IMR-90 (cell line): ENCODE results near the gene CDH16. TPM values are rescaled to one million over a fixed set of nuclear protein-coding genes. Genes with fewer than 3 reads are reported as not detected.

Source experiments
- ATAC-seq: fragments of 200-7000 bp; cut with Tn5 transposase; 2 replicates; pipeline ENCODE4 v1.9.1; 2020; ENCODE audit warnings: low read depth, mild to moderate bottlenecking, moderate library complexity
- BruUV-seq: library from RNA; stranded (reverse); fragments of 400-500 nt; replicated peaks from 2 replicates; lab custom pipeline; 2021; lab: Mats Ljungman, UMichigan
- CTCF ChIA-PET: fragments of 300-600 bp; formaldehyde crosslinking; extraction: SDS; loops from one replicate; lab custom pipeline; 2021; ENCODE audit warnings: antibody characterized with exemption; lab: Yijun Ruan, JAX
- POLR2A ChIA-PET: fragments of 300-600 bp; sonication (Branson Sonifier 250); formaldehyde crosslinking; loops from one replicate; lab custom pipeline; 2022; ENCODE audit warnings: antibody characterized with exemption; ENCODE audit not compliant: unreplicated experiment; lab: Charles Lee
- DNase-seq: peaks from one replicate; pipeline ENCODE4 v3.0.0; 2013
- H2AFZ ChIP-seq: replicated peaks from 2 replicates; pipeline ENCODE3; 2013; ENCODE audit warnings: low read length, mild to moderate bottlenecking; ENCODE audit not compliant: poor library complexity
- H2AK5ac ChIP-seq: 2 replicates; pipeline ENCODE4 v1.6.1; 2013; ENCODE audit warnings: low read depth, low read length, inconsistent platforms
- H2AK9ac ChIP-seq: replicated peaks from 2 replicates; pipeline ENCODE3; 2013; ENCODE audit warnings: mild to moderate bottlenecking, low read depth, low read length, moderate library complexity; ENCODE audit not compliant: poor library complexity
- H2BK120ac ChIP-seq: 2 replicates; pipeline ENCODE4 v1.6.1; 2013; ENCODE audit warnings: low read depth, low read length, inconsistent platforms
- H2BK15ac ChIP-seq: 3 replicates; pipeline ENCODE4 v1.6.1; 2013; ENCODE audit warnings: low read depth, low read length, inconsistent platforms
- H2BK20ac ChIP-seq: 2 replicates; pipeline ENCODE4 v1.6.1; 2013; ENCODE audit warnings: low read depth, mild to moderate bottlenecking, inconsistent platforms, low read length, moderate library complexity
- H2BK5ac ChIP-seq: 2 replicates; pipeline ENCODE4 v1.6.1; 2013; ENCODE audit warnings: mild to moderate bottlenecking, low read depth, low read length, inconsistent platforms; ENCODE audit not compliant: poor library complexity, severe bottlenecking
- H3K14ac ChIP-seq: replicated peaks from 2 replicates; pipeline ENCODE4 v1.6.1; 2013; ENCODE audit warnings: low read depth, low read length, inconsistent platforms
- H3K18ac ChIP-seq: 2 replicates; pipeline ENCODE4 v1.6.1; 2013; ENCODE audit warnings: low read depth, low read length, control low read depth
- H3K23ac ChIP-seq: 2 replicates; pipeline ENCODE4 v1.6.1; 2013; ENCODE audit warnings: low read depth, low read length, inconsistent platforms
- H3K27ac ChIP-seq: 2 replicates; pipeline ENCODE4 v1.5.1; 2013; ENCODE audit warnings: mild to moderate bottlenecking, control low read depth, low read length; ENCODE audit not compliant: insufficient read depth
- H3K27me3 ChIP-seq: 2 replicates; pipeline ENCODE4 v1.6.1; 2013; ENCODE audit warnings: low read length; ENCODE audit not compliant: control insufficient read depth, insufficient read depth
- H3K36me3 ChIP-seq: 2 replicates; pipeline ENCODE4 v1.6.1; 2013; ENCODE audit warnings: low read length, mixed read lengths; ENCODE audit not compliant: control insufficient read depth, insufficient read depth
- H3K4ac ChIP-seq: 2 replicates; pipeline ENCODE4 v1.6.1; 2013; ENCODE audit warnings: low read depth, low read length, inconsistent platforms
- H3K4me1 ChIP-seq: 2 replicates; pipeline ENCODE4 v1.6.1; 2013; ENCODE audit warnings: low read length, mixed read lengths; ENCODE audit not compliant: control insufficient read depth, insufficient read depth
- H3K4me2 ChIP-seq: 2 replicates; pipeline ENCODE4 v1.6.1; 2013; ENCODE audit warnings: low read depth, mild to moderate bottlenecking, control low read depth, low read length, moderate library complexity
- H3K4me3 ChIP-seq: 2 replicates; pipeline ENCODE4 v1.5.1; 2013; ENCODE audit warnings: low read depth, mild to moderate bottlenecking, control low read depth, low read length, moderate library complexity; ENCODE audit not compliant: insufficient read depth
- H3K56ac ChIP-seq: 2 replicates; pipeline ENCODE4 v1.6.1; 2013; ENCODE audit warnings: low read length, inconsistent platforms; ENCODE audit not compliant: insufficient read depth; ENCODE audit errors: extremely low read depth
- H3K79me1 ChIP-seq, 2 experiments: 2 replicates each; pipeline ENCODE4 v1.6.1; 2013; ENCODE audit warnings: low read length in 2 of 2, inconsistent platforms in 1 of 2, low read depth in 1 of 2
- H3K9ac ChIP-seq: 2 replicates; pipeline ENCODE4 v1.6.1; 2013; ENCODE audit warnings: low read depth, low read length, control low read depth
- H3K9me1 ChIP-seq: 2 replicates; pipeline ENCODE4 v1.6.1; 2013; ENCODE audit warnings: low read length, inconsistent platforms; ENCODE audit not compliant: insufficient read depth
- H3K9me3 ChIP-seq: 2 replicates; pipeline ENCODE4 v1.6.1; 2013; ENCODE audit warnings: low read length; ENCODE audit not compliant: control insufficient read depth, insufficient read depth
- H4K20me1 ChIP-seq: 2 replicates; pipeline ENCODE4 v1.6.1; 2013; ENCODE audit warnings: low read length, inconsistent platforms; ENCODE audit not compliant: insufficient read depth
- H4K5ac ChIP-seq: 2 replicates; pipeline ENCODE4 v1.6.1; 2013; ENCODE audit warnings: mild to moderate bottlenecking, low read depth, low read length, control low read depth
- H4K8ac ChIP-seq, 2 experiments: 2 replicates each; pipeline ENCODE4 v1.6.1; 2013; ENCODE audit warnings: low read depth in 2 of 2, low read length in 2 of 2, control low read depth in 1 of 2, inconsistent platforms in 1 of 2
- H4K91ac ChIP-seq: 2 replicates; pipeline ENCODE4 v1.6.1; 2013; ENCODE audit warnings: low read depth, low read length, inconsistent platforms; ENCODE audit not compliant: insufficient read depth
- BHLHE40 ChIP-seq: fragments of 150-350 bp; IDR thresholded peaks from 2 replicates; pipeline ENCODE4 v1.6.1; 2016; ENCODE audit warnings: mild to moderate bottlenecking, low read depth, low read length
- CEBPB ChIP-seq: IDR thresholded peaks from 2 replicates; pipeline ENCODE4 v1.6.1; 2012; ENCODE audit warnings: low read depth, low read length, improper control_type of control experiment
- CHD1 ChIP-seq: IDR thresholded peaks from 2 replicates; pipeline ENCODE4 v1.6.1; 2012; ENCODE audit warnings: low read depth, low read length, improper control_type of control experiment
- FOS ChIP-seq: fragments of 150-350 bp; IDR thresholded peaks from 2 replicates; pipeline ENCODE4 v1.6.1; 2016; ENCODE audit warnings: low read depth, low read length
- MAFK ChIP-seq: IDR thresholded peaks from 2 replicates; pipeline ENCODE4 v1.6.1; 2012; ENCODE audit warnings: low read depth, low read length, improper control_type of control experiment
- MAZ ChIP-seq: IDR thresholded peaks from 2 replicates; pipeline ENCODE4 v1.6.1; 2012; ENCODE audit warnings: low read depth, mild to moderate bottlenecking, low read length, improper control_type of control experiment, moderate library complexity, borderline replicate concordance
- MXI1 ChIP-seq: IDR thresholded peaks from 2 replicates; pipeline ENCODE4 v1.6.1; 2012; ENCODE audit warnings: low read depth, mild to moderate bottlenecking, low read length, moderate library complexity, borderline replicate concordance
- NFE2L2 ChIP-seq: fragments of 150-350 bp; IDR thresholded peaks from 2 replicates; pipeline ENCODE4 v1.6.1; 2016; ENCODE audit warnings: low read depth, mild to moderate bottlenecking, low read length
- POLR2A ChIP-seq: IDR thresholded peaks from 2 replicates; pipeline ENCODE4 v1.6.1; 2012; ENCODE audit warnings: mild to moderate bottlenecking, low read depth, low read length
- RAD21 ChIP-seq: IDR thresholded peaks from 2 replicates; pipeline ENCODE4 v1.6.1; 2012; ENCODE audit warnings: low read length, improper control_type of control experiment
- RCOR1 ChIP-seq: IDR thresholded peaks from 2 replicates; pipeline ENCODE4 v1.6.1; 2012; ENCODE audit warnings: mild to moderate bottlenecking, low read length, improper control_type of control experiment; ENCODE audit not compliant: insufficient replicate concordance
- RFX5 ChIP-seq: IDR thresholded peaks from 2 replicates; pipeline ENCODE4 v1.8.0; 2012; ENCODE audit warnings: low read depth, mild to moderate bottlenecking, low read length, moderate library complexity
- SMC3 ChIP-seq: fragments of 150-350 bp; IDR thresholded peaks from 2 replicates; pipeline ENCODE4 v1.6.1; 2016; ENCODE audit warnings: low read depth, mild to moderate bottlenecking, antibody characterized with exemption, low read length, moderate library complexity
- WGBS, 2 experiments: methylation state at CpG; one replicate each; pipeline versions ENCODE4 v1.1.5 to v1.1.7; 2013; ENCODE audit warnings: missing lambda C conversion rate in 2 of 2; ENCODE audit not compliant: insufficient read length in 1 of 2; ENCODE audit errors: extremely low coverage in 2 of 2; 5-methylcytosine and 5-hydroxymethylcytosine counted together
- dilution Hi-C: fragments of 300-500 bp; cut with HindIII; formaldehyde crosslinking; loops from one replicate; pipeline ENCODE4 v1.14.3; 2018; ENCODE audit warnings: low sequenced_read_pairs; ENCODE audit not compliant: unreplicated experiment
- in situ Hi-C: fragments of 300-500 bp; cut with MboI; formaldehyde crosslinking; loops from 3 replicates; pipeline ENCODE4 v1.14.3; 2019; ENCODE audit warnings: low sequenced_read_pairs, inconsistent platforms, mixed read lengths
- intact Hi-C: fragments of 100-400 bp; cut with micrococcal nuclease; formaldehyde crosslinking; loops from 2 replicates; pipeline ENCODE4 v1.10.0; 2022
- polyA plus RNA-seq, 3 experiments: library from polyadenylated mRNA; depleted of rRNA; stranded (reverse); fragments of >200 nt; gene quantifications; 2 replicates each; pipeline ENCODE4 v1.2.3, GENCODE V29; 2012; ENCODE audit warnings: low replicate concordance in 1 of 3
- total RNA-seq: library from RNA; depleted of rRNA; stranded (reverse); fragments of >200 nt; gene quantifications from 2 replicates; pipeline ENCODE4 v1.2.3, GENCODE V29; 2012
- TF ChIP-seq, protein P1 (sequence below): conservative IDR thresholded peaks from 2 replicates; pipeline ENCODE4 v1.5.1; 2012; ENCODE audit warnings: mild to moderate bottlenecking, low read depth, low read length, improper control_type of control experiment
- TF ChIP-seq, protein P2 (sequence below): fragments of 150-350 bp; IDR thresholded peaks from 2 replicates; pipeline ENCODE4 v1.6.1; 2017; ENCODE audit warnings: mild to moderate bottlenecking, antibody characterized with exemption, low read length, low read depth
- TF ChIP-seq, protein P3 (sequence below): fragments of 150-350 bp; IDR thresholded peaks from 2 replicates; pipeline ENCODE4 v1.6.1; 2016; ENCODE audit warnings: low read depth, mild to moderate bottlenecking, low read length, moderate library complexity, borderline replicate concordance

CDH16 gene
- total and polyA plus RNA-seq, 2 of the 4 experiments (the other 2 are of a cell fraction), result not detected

DNA sequence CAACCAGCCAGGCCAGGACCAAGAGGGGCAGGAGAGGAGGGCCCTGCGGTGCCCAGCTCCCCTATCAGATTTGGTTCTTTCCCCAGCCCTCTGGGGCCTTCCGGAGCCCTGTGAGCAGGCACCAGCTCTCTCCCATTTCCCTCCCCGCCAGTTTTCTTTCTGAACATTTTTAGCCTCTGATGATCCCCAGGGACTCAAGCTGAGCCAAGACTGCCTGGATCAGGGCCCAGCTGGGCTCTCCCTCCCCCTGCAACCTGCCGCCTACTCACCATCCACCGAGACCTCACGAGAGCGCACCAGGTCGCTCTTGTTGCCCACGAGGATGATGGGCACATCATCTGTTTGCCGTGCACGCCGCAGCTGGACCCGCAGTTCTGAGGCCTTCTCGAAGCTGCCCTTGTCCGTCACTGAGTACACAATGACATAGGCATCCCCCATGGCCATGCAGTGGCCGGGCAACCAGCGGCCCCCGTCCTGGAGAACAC is 4.6 kb upstream of the CDH16 start:
- Histone ChIP-seq H3K27me3 (peaks cover 21% of the 10 kb centered on the region), H3K36me3 (no peaks in the 10 kb centered on the region), H3K4ac (no peak overlapping the region), H2AK5ac (no peak overlapping the region), H2BK15ac (no peak overlapping the region), H3K4me1 (peaks cover 23% of the 10 kb centered on the region), H2BK120ac (no peak overlapping the region), H4K91ac (no peak overlapping the region), H3K9ac (no peak overlapping the region), H3K18ac (no peak overlapping the region), H4K8ac (no peak overlapping the region), H3K9me3 (no peaks in the 10 kb centered on the region), H2BK20ac (no peak overlapping the region), H3K14ac (no peak overlapping the region), H2AFZ (no peak overlapping the region), H2BK5ac (no peak overlapping the region), H3K56ac (no peak overlapping the region), H3K79me1 (no peaks in the 10 kb centered on the region), H4K5ac (no peak overlapping the region), H3K4me3 (no peak overlapping the region), H2AK9ac (no peak overlapping the region), H3K27ac (no peak overlapping the region), H3K23ac (no peak overlapping the region), H3K9me1 (peaks cover 18% of the 10 kb centered on the region), H4K20me1 (no peaks in the 10 kb centered on the region), H3K4me2 (no peak overlapping the region)
- intact Hi-C loops, result no loop called here
- TF ChIP-seq RAD21 (no peak), RCOR1 (no peak), MAFK (no peak), CHD1 (no peak), CEBPB (no peak), NFE2L2 (no peak), SMC3 (no peak), MXI1 (no peak), RFX5 (no peak), FOS (no peak), POLR2A (no peak), MAZ (no peak), BHLHE40 (no peak)
- TF ChIP-seq, protein P1, sequence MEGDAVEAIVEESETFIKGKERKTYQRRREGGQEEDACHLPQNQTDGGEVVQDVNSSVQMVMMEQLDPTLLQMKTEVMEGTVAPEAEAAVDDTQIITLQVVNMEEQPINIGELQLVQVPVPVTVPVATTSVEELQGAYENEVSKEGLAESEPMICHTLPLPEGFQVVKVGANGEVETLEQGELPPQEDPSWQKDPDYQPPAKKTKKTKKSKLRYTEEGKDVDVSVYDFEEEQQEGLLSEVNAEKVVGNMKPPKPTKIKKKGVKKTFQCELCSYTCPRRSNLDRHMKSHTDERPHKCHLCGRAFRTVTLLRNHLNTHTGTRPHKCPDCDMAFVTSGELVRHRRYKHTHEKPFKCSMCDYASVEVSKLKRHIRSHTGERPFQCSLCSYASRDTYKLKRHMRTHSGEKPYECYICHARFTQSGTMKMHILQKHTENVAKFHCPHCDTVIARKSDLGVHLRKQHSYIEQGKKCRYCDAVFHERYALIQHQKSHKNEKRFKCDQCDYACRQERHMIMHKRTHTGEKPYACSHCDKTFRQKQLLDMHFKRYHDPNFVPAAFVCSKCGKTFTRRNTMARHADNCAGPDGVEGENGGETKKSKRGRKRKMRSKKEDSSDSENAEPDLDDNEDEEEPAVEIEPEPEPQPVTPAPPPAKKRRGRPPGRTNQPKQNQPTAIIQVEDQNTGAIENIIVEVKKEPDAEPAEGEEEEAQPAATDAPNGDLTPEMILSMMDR, result no peak
- TF ChIP-seq, protein P2, sequence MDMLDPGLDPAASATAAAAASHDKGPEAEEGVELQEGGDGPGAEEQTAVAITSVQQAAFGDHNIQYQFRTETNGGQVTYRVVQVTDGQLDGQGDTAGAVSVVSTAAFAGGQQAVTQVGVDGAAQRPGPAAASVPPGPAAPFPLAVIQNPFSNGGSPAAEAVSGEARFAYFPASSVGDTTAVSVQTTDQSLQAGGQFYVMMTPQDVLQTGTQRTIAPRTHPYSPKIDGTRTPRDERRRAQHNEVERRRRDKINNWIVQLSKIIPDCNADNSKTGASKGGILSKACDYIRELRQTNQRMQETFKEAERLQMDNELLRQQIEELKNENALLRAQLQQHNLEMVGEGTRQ, result no peak
- TF ChIP-seq, protein P3, sequence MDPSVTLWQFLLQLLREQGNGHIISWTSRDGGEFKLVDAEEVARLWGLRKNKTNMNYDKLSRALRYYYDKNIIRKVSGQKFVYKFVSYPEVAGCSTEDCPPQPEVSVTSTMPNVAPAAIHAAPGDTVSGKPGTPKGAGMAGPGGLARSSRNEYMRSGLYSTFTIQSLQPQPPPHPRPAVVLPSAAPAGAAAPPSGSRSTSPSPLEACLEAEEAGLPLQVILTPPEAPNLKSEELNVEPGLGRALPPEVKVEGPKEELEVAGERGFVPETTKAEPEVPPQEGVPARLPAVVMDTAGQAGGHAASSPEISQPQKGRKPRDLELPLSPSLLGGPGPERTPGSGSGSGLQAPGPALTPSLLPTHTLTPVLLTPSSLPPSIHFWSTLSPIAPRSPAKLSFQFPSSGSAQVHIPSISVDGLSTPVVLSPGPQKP, result no peak
- no TSS peak for BruUV-seq
- ChIA-PET CTCF (no interaction called here), POLR2A (no interaction called here)
- ATAC-seq (no peak), DNase-seq (peak; percentile 47)
- 71% methylated on average over 13 of the region's 18 CpGs; no CpG with 5 or more reads in 1 of the 2 experiments for WGBS, 2 experiments
- in situ Hi-C loops, result no loop called here
- dilution Hi-C loops, result no loop called here
